SHP77 (cell line): ENCODE results near the gene SOX4.

ENCODE experiments used
- DNase-seq, 2 experiments: peaks; one replicate each; lab custom pipeline; 2025; lab: John Stamatoyannopoulos, UW

Gene SOX4

DNA sequence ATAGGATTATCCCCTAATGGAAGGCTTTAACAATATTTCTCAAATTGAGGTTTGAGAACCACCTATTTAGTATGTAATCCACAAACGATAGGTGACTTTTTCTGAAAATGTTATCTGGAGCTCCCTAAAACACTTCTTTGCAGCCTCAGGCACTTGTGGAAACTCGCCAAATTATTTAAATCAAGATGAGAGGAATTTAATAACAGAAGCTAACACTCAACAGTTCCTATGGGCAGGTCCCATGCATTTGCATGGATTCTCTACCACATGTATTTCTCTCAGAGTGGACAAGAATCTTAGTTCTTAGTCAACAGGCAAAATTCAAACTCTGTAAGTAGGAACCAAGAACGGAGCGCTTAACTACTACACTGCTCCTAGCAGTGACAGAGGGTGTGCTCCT, 20.7 kb downstream of the SOX4 start:
- DNase-seq = no peak

DNA sequence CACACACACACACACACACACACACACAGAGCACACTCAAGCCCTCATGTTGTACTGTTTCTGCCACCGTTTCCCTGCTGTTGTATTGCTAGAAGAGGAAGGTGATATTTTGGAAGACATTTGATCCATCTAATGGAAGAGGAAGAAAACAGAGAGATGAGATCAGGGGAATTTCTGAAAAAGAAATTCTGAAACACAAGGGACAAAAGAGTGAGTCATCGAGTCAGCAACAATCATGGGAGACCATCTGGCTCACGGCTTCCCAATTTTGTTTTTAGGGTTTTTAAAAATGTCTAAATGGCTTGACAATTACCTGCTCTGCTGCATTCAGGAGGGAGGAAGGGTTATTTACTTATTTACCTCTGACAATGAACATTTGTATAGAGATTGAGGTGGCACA, 22.0 kb downstream of the SOX4 start:
- DNase-seq = no peak

DNA sequence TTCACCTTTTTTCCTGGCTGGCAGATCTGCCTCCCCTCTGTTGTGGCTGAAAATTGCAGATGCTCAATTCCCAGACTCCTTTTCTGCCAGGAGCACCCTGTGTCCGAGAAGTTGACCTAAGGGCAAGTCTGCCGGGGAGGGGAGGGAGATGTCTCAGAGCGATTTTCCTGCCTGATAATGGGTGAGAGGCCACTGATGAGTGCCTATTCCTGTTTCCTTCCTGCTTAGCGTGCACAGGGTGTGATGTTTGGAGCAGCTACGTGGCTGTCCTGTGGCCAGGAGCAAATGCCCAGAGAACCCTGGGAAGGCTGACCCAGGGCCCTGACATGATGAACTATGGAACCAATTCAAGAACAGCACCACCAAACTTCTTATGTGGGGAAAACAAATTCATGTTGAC, 22.5 kb downstream of the SOX4 start:
- no peak for DNase-seq

DNA sequence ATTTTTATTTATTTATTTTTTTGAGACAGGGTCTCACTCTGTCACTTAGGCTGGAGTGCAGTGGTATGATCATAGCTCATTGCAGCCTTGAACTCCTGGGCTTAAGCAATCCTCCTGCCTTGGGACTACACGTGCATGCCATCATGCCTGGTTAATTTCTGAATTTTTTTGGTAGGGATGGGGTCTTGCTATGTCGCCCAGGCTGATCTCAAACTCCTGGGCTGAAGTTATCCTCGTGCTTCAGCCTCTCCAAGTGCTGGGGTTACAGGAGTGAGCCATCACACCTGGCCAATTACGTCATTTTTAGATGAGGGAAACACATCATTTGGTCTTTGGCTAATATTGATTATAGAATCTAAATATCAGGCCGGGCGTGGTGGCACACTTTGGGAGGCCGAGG, 32.1 kb downstream of the SOX4 start:
- no peak for DNase-seq

- no peak for DNase-seq
These were observed 33.2 kb downstream of the SOX4 start for GRCh38 chr6:21626756-21627155.

- DNase-seq = no peak
These were observed 34.6 kb downstream of the SOX4 start for GRCh38 chr6:21628160-21628559.

- no peak for DNase-seq
These were observed 40.1 kb downstream of the SOX4 start for GRCh38 chr6:21633511-21634109.

DNA sequence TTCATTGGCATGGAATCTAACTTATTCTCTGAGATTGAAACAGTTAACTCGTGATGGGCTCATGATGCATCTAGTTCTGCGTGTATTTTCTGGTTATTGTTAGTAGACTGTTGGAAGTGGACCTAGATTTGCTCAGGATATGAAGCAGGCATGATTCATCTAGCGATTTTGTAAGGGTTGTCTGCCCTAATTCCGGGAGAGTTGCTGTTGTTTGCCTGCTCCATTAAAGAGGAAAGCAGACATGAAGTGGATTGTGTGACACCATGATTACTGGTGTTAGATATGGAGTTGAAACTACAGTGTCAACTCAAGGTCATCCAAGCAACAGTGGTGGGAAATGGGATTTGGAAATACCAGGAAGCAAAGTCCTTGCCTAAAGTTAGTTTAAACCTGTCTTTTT, 41.0 kb downstream of the SOX4 start:
- DNase-seq = peak in 1 of 2 experiments; percentile 3

GRCh38 chr6:21636876-21637275, 43.3 kb downstream of the SOX4 start:
- no peak for DNase-seq

GRCh38 chr6:21639316-21639715, 45.8 kb downstream of the SOX4 start:
- no peak for DNase-seq
